ENCODE results near the gene CLN6.
A peak's percentile ranks its signal among the peaks of the same experiment; 100 is the strongest.

Gene CLN6

DNA sequence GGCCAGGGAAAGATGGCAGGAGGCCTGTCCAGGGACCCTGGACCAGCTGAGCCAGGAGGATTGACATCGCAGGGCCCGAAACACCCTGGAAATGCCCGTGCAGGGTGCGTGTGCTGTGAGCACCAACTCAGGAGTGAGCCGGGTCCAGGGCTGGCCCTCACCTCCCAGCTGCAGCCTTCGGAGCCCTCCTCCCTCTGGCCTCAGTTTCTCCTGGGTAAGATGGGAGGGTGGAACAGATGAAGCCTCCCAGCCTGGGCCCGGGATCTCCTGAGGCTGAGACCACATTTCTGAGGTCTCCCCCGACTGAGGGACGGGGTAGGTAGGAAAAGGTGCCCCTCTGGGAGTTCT is 19.1 kb downstream of the CLN6 start:
- H3K4me3 ChIP-seq (replicated peaks in 1 of 2; ENCODE audit: low read depth in 2 of 2, low read length in 2 of 2) = peak overlapping the region in 1 of 2 donors; percentile 3
- TF ChIP-seq, protein P1, sequence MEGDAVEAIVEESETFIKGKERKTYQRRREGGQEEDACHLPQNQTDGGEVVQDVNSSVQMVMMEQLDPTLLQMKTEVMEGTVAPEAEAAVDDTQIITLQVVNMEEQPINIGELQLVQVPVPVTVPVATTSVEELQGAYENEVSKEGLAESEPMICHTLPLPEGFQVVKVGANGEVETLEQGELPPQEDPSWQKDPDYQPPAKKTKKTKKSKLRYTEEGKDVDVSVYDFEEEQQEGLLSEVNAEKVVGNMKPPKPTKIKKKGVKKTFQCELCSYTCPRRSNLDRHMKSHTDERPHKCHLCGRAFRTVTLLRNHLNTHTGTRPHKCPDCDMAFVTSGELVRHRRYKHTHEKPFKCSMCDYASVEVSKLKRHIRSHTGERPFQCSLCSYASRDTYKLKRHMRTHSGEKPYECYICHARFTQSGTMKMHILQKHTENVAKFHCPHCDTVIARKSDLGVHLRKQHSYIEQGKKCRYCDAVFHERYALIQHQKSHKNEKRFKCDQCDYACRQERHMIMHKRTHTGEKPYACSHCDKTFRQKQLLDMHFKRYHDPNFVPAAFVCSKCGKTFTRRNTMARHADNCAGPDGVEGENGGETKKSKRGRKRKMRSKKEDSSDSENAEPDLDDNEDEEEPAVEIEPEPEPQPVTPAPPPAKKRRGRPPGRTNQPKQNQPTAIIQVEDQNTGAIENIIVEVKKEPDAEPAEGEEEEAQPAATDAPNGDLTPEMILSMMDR (IDR thresholded peaks at IDR 0.05; ENCODE audit: low read depth, low read length) = no peak
- no peak for DNase-seq (ENCODE audit: low read depth in 2 of 2)

GRCh38 chr15:68209735-68210408 is 19.7 kb downstream of the CLN6 start:
- no peak overlapping the region for H3K4me3 ChIP-seq (replicated peaks in 1 of 2; ENCODE audit: low read depth in 2 of 2, low read length in 2 of 2)
- TF ChIP-seq, protein P1 (IDR thresholded peaks at IDR 0.05; ENCODE audit: low read depth, low read length) = no peak
- no peak for DNase-seq (ENCODE audit: low read depth in 2 of 2)

DNA sequence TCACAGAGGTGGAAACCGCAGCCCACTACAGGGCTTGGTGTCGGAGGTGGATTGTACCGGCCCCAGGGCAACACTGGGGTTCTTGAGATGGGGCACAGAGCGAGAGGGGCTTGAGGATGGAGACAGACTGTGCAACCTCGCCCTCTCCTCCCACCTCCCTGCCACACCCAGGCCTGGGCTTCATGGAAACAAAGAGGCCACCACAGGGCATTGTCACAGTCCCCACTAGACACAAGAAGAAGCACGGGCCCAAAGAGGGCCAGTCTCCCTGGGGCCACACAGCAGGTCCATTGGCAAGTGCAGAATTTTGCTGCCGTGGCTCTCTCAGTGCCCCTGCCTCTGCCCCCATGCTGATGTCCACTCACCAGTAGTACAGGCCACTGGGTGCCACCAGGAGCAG is 20.3 kb downstream of the CLN6 start:
- H3K4me3 ChIP-seq (replicated peaks in 1 of 2; ENCODE audit: low read depth in 2 of 2, low read length in 2 of 2) = no peak overlapping the region
- TF ChIP-seq, protein P1 (IDR thresholded peaks at IDR 0.05; ENCODE audit: low read depth, low read length) = no peak
- DNase-seq (ENCODE audit: low read depth in 2 of 2) = no peak

DNA sequence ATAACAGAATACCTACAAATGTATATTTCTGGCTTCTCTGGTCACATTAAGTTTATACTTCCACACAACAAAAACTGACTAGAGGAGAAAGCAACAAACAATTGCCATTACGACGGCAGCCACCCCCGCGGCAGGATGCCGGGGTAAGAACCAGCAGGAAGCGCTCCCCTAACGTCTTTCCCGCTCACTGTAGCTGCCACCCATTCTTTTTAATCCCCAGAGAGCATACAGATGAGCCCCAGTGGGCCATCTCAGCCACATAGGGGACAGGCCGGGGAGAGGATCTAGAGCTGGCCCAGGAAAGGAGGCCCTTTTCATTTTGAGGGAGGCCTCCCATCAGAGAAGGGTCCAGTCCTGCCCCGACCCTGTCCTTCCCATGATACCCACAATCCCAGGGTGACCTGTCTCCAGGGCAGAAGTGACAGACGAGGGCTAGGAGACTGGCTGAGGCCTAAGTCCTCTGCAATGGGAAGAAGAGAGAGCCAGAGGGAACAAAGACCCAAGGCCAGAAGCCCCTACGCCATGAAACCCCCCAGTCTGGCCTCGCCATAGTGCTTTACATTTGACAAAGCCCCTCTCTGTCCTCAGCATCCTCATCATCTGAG is 20.8 kb downstream of the CLN6 start:
- TF ChIP-seq, protein P1 (IDR thresholded peaks at IDR 0.05; ENCODE audit: low read depth, low read length) = no peak
- no peak overlapping the region for H3K4me3 ChIP-seq (replicated peaks in 1 of 2; ENCODE audit: low read depth in 2 of 2, low read length in 2 of 2)
- DNase-seq (ENCODE audit: low read depth in 2 of 2) = no peak

DNA sequence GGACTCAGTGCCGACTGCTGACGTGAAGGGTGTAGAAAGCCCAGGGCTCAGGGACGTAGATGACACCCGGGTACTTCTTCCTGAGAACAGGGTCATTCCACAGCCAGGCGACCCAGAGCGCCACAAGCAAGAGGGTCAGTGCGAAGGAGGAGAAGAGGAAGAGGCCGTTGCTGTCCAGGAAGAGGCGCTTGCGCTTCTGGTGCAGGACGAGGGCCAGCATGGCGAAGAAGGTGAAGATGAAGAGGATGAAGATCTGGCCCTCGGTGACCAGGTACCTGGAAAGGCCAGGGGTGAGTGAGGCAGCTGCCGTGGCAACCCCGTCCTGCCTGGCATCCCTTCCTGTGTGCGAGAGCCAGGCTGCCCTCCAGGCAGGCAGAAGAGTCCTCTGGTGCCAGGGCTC is 21.4 kb downstream of the CLN6 start:
- no peak for DNase-seq (ENCODE audit: low read depth in 2 of 2)
- TF ChIP-seq, protein P1 (IDR thresholded peaks at IDR 0.05; ENCODE audit: low read depth, low read length) = no peak
- H3K4me3 ChIP-seq (replicated peaks in 1 of 2; ENCODE audit: low read depth in 2 of 2, low read length in 2 of 2) = no peak overlapping the region

- no peak overlapping the region for H3K4me3 ChIP-seq (replicated peaks in 1 of 2; ENCODE audit: low read depth in 2 of 2, low read length in 2 of 2)
- no peak for DNase-seq (ENCODE audit: low read depth in 2 of 2)
- TF ChIP-seq, protein P1 (IDR thresholded peaks at IDR 0.05; ENCODE audit: low read depth, low read length) = no peak
Observed at GRCh38 chr15:68207176-68207935, 22.2 kb downstream of the CLN6 start.

Data from cardiac fibroblast (primary cell).